Liver (tissue), 3 donors: Measurements from ENCODE around the gene TUBB4B.

ENCODE experiments used
- FOXA1 ChIP-seq: IDR thresholded peaks from 2 replicates; pipeline ENCODE4 v1.6.1; 2016; ENCODE audit warnings: antibody characterized with exemption
- GABPA ChIP-seq, 2 donors: IDR thresholded peaks in 1 of 2; conservative IDR thresholded peaks in 1 of 2; 2 replicates each; pipeline ENCODE4 v1.6.1; 2016; ENCODE audit warnings: antibody characterized with exemption in 2 of 2, mild to moderate bottlenecking in 1 of 2, moderate library complexity in 1 of 2
- RAD21 ChIP-seq, 2 donors: IDR thresholded peaks; 2 replicates each; pipeline ENCODE4 v1.6.1; 2016; ENCODE audit warnings: antibody characterized with exemption in 2 of 2, mild to moderate bottlenecking in 2 of 2
- RXRA ChIP-seq, 2 donors: IDR thresholded peaks; 2 replicates each; pipeline ENCODE4 v1.6.1; 2017 to 2018; ENCODE audit warnings: antibody characterized with exemption in 2 of 2, mild to moderate bottlenecking in 1 of 2
- SP1 ChIP-seq: IDR thresholded peaks from 2 replicates; pipeline ENCODE4 v1.6.1; 2018; ENCODE audit warnings: antibody characterized with exemption, mild to moderate bottlenecking
- YY1 ChIP-seq: IDR thresholded peaks from 2 replicates; pipeline ENCODE4 v1.6.1; 2016; ENCODE audit warnings: antibody characterized with exemption, mild to moderate bottlenecking
- TF ChIP-seq, protein P1 (sequence below): IDR thresholded peaks from 2 replicates; pipeline ENCODE4 v1.6.1; 2016; ENCODE audit warnings: antibody characterized with exemption, mild to moderate bottlenecking
- TF ChIP-seq, protein P2 (sequence below): fragments of 150-350 bp; IDR thresholded peaks from 2 replicates; pipeline ENCODE4 v1.5.1; 2017; ENCODE audit warnings: improper control_type of control experiment, low read depth, low read length; ENCODE audit not compliant: missing input control
- donor health status: healthy.
- donor health status: healthy.

DNA sequence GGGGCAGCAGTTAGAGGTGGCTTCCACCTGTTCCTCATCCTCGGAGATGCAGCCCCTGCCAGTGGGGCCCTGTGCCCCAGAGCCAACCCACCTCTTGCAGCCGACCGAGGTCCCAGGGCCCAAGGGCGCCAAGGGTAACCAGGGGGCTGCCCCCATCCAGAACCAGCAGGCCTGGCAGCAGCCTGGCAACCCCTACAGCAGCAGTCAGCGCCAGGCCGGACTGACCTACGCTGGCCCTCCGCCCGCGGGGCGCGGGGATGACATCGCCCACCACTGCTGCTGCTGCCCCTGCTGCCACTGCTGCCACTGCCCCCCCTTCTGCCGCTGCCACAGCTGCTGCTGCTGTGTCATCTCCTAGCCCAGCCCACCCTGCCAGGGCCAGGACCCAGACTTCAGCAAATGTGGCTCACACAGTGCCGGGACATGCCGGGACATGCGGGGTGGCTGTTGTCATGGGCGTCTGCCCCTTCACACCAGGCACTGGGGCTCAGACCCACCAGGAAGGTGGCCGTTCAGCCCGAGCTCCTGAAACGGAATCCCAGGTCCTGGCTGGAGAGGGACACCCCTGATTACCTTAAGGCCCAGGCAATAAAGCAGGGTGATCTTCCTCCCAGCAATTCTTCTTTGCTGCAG lies 15.3 kb upstream of the TUBB4B start:
- TF ChIP-seq, protein P1, sequence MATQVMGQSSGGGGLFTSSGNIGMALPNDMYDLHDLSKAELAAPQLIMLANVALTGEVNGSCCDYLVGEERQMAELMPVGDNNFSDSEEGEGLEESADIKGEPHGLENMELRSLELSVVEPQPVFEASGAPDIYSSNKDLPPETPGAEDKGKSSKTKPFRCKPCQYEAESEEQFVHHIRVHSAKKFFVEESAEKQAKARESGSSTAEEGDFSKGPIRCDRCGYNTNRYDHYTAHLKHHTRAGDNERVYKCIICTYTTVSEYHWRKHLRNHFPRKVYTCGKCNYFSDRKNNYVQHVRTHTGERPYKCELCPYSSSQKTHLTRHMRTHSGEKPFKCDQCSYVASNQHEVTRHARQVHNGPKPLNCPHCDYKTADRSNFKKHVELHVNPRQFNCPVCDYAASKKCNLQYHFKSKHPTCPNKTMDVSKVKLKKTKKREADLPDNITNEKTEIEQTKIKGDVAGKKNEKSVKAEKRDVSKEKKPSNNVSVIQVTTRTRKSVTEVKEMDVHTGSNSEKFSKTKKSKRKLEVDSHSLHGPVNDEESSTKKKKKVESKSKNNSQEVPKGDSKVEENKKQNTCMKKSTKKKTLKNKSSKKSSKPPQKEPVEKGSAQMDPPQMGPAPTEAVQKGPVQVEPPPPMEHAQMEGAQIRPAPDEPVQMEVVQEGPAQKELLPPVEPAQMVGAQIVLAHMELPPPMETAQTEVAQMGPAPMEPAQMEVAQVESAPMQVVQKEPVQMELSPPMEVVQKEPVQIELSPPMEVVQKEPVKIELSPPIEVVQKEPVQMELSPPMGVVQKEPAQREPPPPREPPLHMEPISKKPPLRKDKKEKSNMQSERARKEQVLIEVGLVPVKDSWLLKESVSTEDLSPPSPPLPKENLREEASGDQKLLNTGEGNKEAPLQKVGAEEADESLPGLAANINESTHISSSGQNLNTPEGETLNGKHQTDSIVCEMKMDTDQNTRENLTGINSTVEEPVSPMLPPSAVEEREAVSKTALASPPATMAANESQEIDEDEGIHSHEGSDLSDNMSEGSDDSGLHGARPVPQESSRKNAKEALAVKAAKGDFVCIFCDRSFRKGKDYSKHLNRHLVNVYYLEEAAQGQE = no peak
- TF ChIP-seq, protein P2, sequence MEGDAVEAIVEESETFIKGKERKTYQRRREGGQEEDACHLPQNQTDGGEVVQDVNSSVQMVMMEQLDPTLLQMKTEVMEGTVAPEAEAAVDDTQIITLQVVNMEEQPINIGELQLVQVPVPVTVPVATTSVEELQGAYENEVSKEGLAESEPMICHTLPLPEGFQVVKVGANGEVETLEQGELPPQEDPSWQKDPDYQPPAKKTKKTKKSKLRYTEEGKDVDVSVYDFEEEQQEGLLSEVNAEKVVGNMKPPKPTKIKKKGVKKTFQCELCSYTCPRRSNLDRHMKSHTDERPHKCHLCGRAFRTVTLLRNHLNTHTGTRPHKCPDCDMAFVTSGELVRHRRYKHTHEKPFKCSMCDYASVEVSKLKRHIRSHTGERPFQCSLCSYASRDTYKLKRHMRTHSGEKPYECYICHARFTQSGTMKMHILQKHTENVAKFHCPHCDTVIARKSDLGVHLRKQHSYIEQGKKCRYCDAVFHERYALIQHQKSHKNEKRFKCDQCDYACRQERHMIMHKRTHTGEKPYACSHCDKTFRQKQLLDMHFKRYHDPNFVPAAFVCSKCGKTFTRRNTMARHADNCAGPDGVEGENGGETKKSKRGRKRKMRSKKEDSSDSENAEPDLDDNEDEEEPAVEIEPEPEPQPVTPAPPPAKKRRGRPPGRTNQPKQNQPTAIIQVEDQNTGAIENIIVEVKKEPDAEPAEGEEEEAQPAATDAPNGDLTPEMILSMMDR = no peak
- TF ChIP-seq RAD21 (IDR thresholded peaks at IDR 0.05) (no peak), YY1 (no peak), FOXA1 (no peak), GABPA (IDR thresholded peaks at IDR 0.05 in 1 of 2, conservative IDR thresholded peaks at IDR 0.05 in 1 of 2) (no peak), SP1 (no peak), RXRA (IDR thresholded peaks at IDR 0.05) (no peak)
